OCI-LY3 (cell line): ENCODE data around the gene TSPAN9.

Experiments
- H2AFZ ChIP-seq: fragments of 200-600, 300-600 bp; shearing (Covaris generic); 2 replicates; pipeline ENCODE4 v1.6.0; 2014; ENCODE audit warnings: antibody characterized with exemption, low read depth, low read length
- H3K27ac ChIP-seq: fragments of 200-600, 300-600 bp; sonication (generic); 2 replicates; pipeline ENCODE4 v1.5.1; 2014; ENCODE audit warnings: mild to moderate bottlenecking, low read length, moderate library complexity, mixed read lengths
- H3K27me3 ChIP-seq: fragments of 200-600, 300-600 bp; sonication (generic); 2 replicates; pipeline ENCODE4 v1.6.1; 2014; ENCODE audit warnings: low read depth, low read length, mixed read lengths
- H3K36me3 ChIP-seq: fragments of 200-600, 300-600 bp; sonication (generic); replicated peaks from 2 replicates; pipeline ENCODE3; 2014; ENCODE audit warnings: low read depth, low read length, mixed read lengths
- H3K4me1 ChIP-seq: fragments of 300-600, 200-600 bp; sonication (generic); 2 replicates; pipeline ENCODE4 v1.6.1; 2014; ENCODE audit warnings: low read length, mixed read lengths
- H3K4me2 ChIP-seq: fragments of 200-600, 300-600 bp; sonication (generic); 2 replicates; pipeline ENCODE4 v1.6.1; 2014; ENCODE audit warnings: low read length, mixed read lengths
- H3K4me3 ChIP-seq: fragments of 300-600, 200-600 bp; sonication (generic); 2 replicates; pipeline ENCODE4 v1.5.1; 2014; ENCODE audit warnings: antibody characterized with exemption, mild to moderate bottlenecking, low read length, moderate library complexity
- H3K79me2 ChIP-seq: fragments of 300-600, 200-600 bp; shearing (Covaris generic); 2 replicates; pipeline ENCODE4 v1.6.1; 2014; ENCODE audit warnings: mild to moderate bottlenecking, low read length, mixed read lengths
- H3K9ac ChIP-seq: fragments of 300-600, 200-600 bp; shearing (Covaris generic); 2 replicates; pipeline ENCODE4 v1.6.0; 2014; ENCODE audit warnings: mild to moderate bottlenecking, low read length, moderate library complexity
- H3K9me3 ChIP-seq: fragments of 200-600, 300-600 bp; shearing (Covaris generic); 2 replicates; pipeline ENCODE4 v1.6.1; 2014; ENCODE audit warnings: low read length, mixed read lengths; ENCODE audit not compliant: insufficient read depth
- H4K20me1 ChIP-seq: fragments of 200-600, 300-600 bp; sonication (generic); 2 replicates; pipeline ENCODE4 v1.6.1; 2016; ENCODE audit warnings: low read length, mixed read lengths; ENCODE audit not compliant: insufficient read depth
- CTCF ChIP-seq: fragments of 200-600, 300-600 bp; sonication (generic); IDR thresholded peaks from 2 replicates; pipeline ENCODE4 v1.5.1; 2014; ENCODE audit warnings: antibody characterized with exemption, low read length, low read depth
- EZH2phosphoT487 ChIP-seq: fragments of 200-600 bp; shearing (Covaris generic); IDR thresholded peaks from 2 replicates; pipeline ENCODE4 v1.6.1; 2018; ENCODE audit warnings: antibody characterized with exemption, mixed run types, low read depth

Gene TSPAN9

GRCh38 chr12:3307389-3307788, 230.2 kb downstream of the TSPAN9 start:
- Histone ChIP-seq H3K4me3 (no peak overlapping the region), H3K4me2 (no peak overlapping the region), H3K4me1 (no peaks in the 10 kb centered on the region), H3K9me3 (no peaks in the 10 kb centered on the region), H4K20me1 (no peaks in the 10 kb centered on the region; the same call in 1 of the 2 replicates), H3K27ac (no peak overlapping the region), H3K27me3 (peaks cover 8% of the 10 kb centered on the region), H3K79me2 (no peaks in the 10 kb centered on the region), H2AFZ (no peak overlapping the region), H3K9ac (no peak overlapping the region), H3K36me3 (no peaks in the 10 kb centered on the region)
- TF ChIP-seq EZH2phosphoT487 (no peak), CTCF (no peak)

GRCh38 chr12:3308063-3308462, 230.9 kb downstream of the TSPAN9 start:
- Histone ChIP-seq H3K9ac (no peak overlapping the region), H3K4me3 (no peak overlapping the region), H3K79me2 (no peaks in the 10 kb centered on the region), H3K4me1 (no peaks in the 10 kb centered on the region), H3K36me3 (no peaks in the 10 kb centered on the region), H3K27me3 (peaks cover 11% of the 10 kb centered on the region), H2AFZ (no peak overlapping the region), H4K20me1 (no peaks in the 10 kb centered on the region; the same call in 1 of the 2 replicates), H3K27ac (no peak overlapping the region), H3K9me3 (no peaks in the 10 kb centered on the region), H3K4me2 (no peak overlapping the region)
- TF ChIP-seq EZH2phosphoT487, result no peak

- H3K27me3 ChIP-seq, result peaks cover 15% of the 10 kb centered on the region
Observed at GRCh38 chr12:3308609-3309008, 231.4 kb downstream of the TSPAN9 start.

GRCh38 chr12:3309805-3310204, 232.6 kb downstream of the TSPAN9 start:
- H2AFZ ChIP-seq, result no peak overlapping the region
- H3K4me1 ChIP-seq, result no peaks in the 10 kb centered on the region
- no peaks in the 10 kb centered on the region; the same call in 1 of the 2 replicates for H4K20me1 ChIP-seq
- H3K27me3 ChIP-seq, result peaks cover 26% of the 10 kb centered on the region
- no peak overlapping the region for H3K4me3 ChIP-seq
- H3K4me2 ChIP-seq, result no peak overlapping the region
- no peak overlapping the region for H3K9ac ChIP-seq
- H3K36me3 ChIP-seq, result no peaks in the 10 kb centered on the region
- TF ChIP-seq EZH2phosphoT487, result no peak
- TF ChIP-seq CTCF, result no peak
- H3K27ac ChIP-seq, result no peak overlapping the region
- no peaks in the 10 kb centered on the region for H3K9me3 ChIP-seq
- no peaks in the 10 kb centered on the region for H3K79me2 ChIP-seq

More at GRCh38 chr12:3308609-3309008, 231.4 kb downstream of the TSPAN9 start:
- no peak overlapping the region for H2AFZ ChIP-seq
- no peaks in the 10 kb centered on the region for H3K36me3 ChIP-seq
- no peaks in the 10 kb centered on the region for H3K4me1 ChIP-seq
- H3K79me2 ChIP-seq, result no peaks in the 10 kb centered on the region
- H3K27ac ChIP-seq, result no peak overlapping the region
- H4K20me1 ChIP-seq, result no peaks in the 10 kb centered on the region; the same call in 1 of the 2 replicates
- no peak overlapping the region for H3K9ac ChIP-seq
- TF ChIP-seq CTCF (no peak), EZH2phosphoT487 (no peak)
- no peak overlapping the region for H3K4me3 ChIP-seq
- H3K9me3 ChIP-seq, result no peaks in the 10 kb centered on the region
- no peak overlapping the region for H3K4me2 ChIP-seq
